H9 (cell line): ENCODE results near the gene USP21. TPM values are rescaled to one million over a fixed set of nuclear protein-coding genes. Genes with fewer than 3 reads are reported as not detected.
A peak's percentile ranks its signal among the peaks of the same experiment; 100 is the strongest.

Experiments used
- DNase-seq: peaks from one replicate; pipeline ENCODE4 v3.0.0-alpha.2; 2017
- H2AFZ ChIP-seq: one replicate; pipeline ENCODE4 v1.6.1; 2013; ENCODE audit warnings: mild to moderate bottlenecking, low read length, control low read depth, moderate library complexity
- H2AK5ac ChIP-seq: 2 replicates; pipeline ENCODE4 v1.6.1; 2013; ENCODE audit warnings: low read length, control low read depth, mixed read lengths; ENCODE audit not compliant: insufficient read length
- H2BK120ac ChIP-seq: one replicate; pipeline ENCODE4 v1.6.1; 2013; ENCODE audit warnings: low read depth, mild to moderate bottlenecking, low read length, control low read depth, inconsistent platforms; ENCODE audit not compliant: poor library complexity, severe bottlenecking
- H2BK12ac ChIP-seq: 2 replicates; pipeline ENCODE4 v1.6.1; 2013; ENCODE audit warnings: low read length, control low read depth, mixed read lengths, low read depth; ENCODE audit not compliant: insufficient read length
- H2BK15ac ChIP-seq: 2 replicates; pipeline ENCODE4 v1.6.1; 2013; ENCODE audit warnings: low read depth, low read length, control low read depth
- H2BK20ac ChIP-seq: one replicate; pipeline ENCODE4 v1.6.1; 2013; ENCODE audit warnings: low read depth, mild to moderate bottlenecking, low read length, control low read depth, inconsistent platforms; ENCODE audit not compliant: poor library complexity, severe bottlenecking
- H2BK5ac ChIP-seq: 2 replicates; pipeline ENCODE4 v1.6.1; 2013; ENCODE audit warnings: low read length, control low read depth, mixed read lengths; ENCODE audit not compliant: insufficient read length
- H3K14ac ChIP-seq: 2 replicates; pipeline ENCODE4 v1.6.1; 2013; ENCODE audit warnings: low read length, control low read depth; ENCODE audit not compliant: insufficient read depth
- H3K18ac ChIP-seq: 2 replicates; pipeline ENCODE4 v1.6.1; 2013; ENCODE audit warnings: low read depth, mild to moderate bottlenecking, mixed read lengths, low read length, control low read depth; ENCODE audit not compliant: insufficient read length
- H3K23ac ChIP-seq: 2 replicates; pipeline ENCODE4 v1.6.1; 2013; ENCODE audit warnings: low read length, control low read depth, mixed read lengths, low read depth; ENCODE audit not compliant: insufficient read length
- H3K23me2 ChIP-seq: 2 replicates; pipeline ENCODE4 v1.6.1; 2013; ENCODE audit warnings: low read depth, mild to moderate bottlenecking, mixed read lengths, low read length, control low read depth; ENCODE audit not compliant: insufficient read length, poor library complexity, severe bottlenecking
- H3K27ac ChIP-seq: 2 replicates; pipeline ENCODE4 v1.5.1; 2013; ENCODE audit warnings: low read length, control low read depth, mixed read lengths, low read depth; ENCODE audit not compliant: insufficient read length
- H3K27me3 ChIP-seq: 2 replicates; pipeline ENCODE4 v1.6.1; 2013; ENCODE audit warnings: low read length, control low read depth, inconsistent platforms; ENCODE audit not compliant: insufficient read depth
- H3K4ac ChIP-seq: 2 replicates; pipeline ENCODE4 v1.6.1; 2013; ENCODE audit warnings: low read depth, mild to moderate bottlenecking, control low read depth, inconsistent platforms, low read length, moderate library complexity
- H3K4me1 ChIP-seq: 2 replicates; pipeline ENCODE4 v1.6.1; 2013; ENCODE audit warnings: low read length, control low read depth, inconsistent platforms; ENCODE audit not compliant: insufficient read depth
- H3K4me2 ChIP-seq: 2 replicates; pipeline ENCODE4 v1.6.1; 2013; ENCODE audit warnings: low read length, control low read depth, mixed read lengths; ENCODE audit not compliant: insufficient read length, insufficient read depth
- H3K56ac ChIP-seq: 2 replicates; pipeline ENCODE4 v1.6.1; 2013; ENCODE audit warnings: low read depth, mild to moderate bottlenecking, mixed read lengths, low read length, control low read depth; ENCODE audit not compliant: insufficient read length
- H3K79me1 ChIP-seq: 2 replicates; pipeline ENCODE4 v1.6.1; 2013; ENCODE audit warnings: low read depth, mild to moderate bottlenecking, moderate library complexity, low read length, control low read depth, inconsistent platforms; ENCODE audit not compliant: insufficient read depth, poor library complexity, severe bottlenecking
- H3K79me2 ChIP-seq: 2 replicates; pipeline ENCODE4 v1.6.1; 2013; ENCODE audit warnings: low read length, control low read depth, inconsistent platforms; ENCODE audit not compliant: insufficient read depth
- H3K9ac ChIP-seq: 2 replicates; pipeline ENCODE4 v1.6.1; 2013; ENCODE audit warnings: low read length, control low read depth, mixed read lengths; ENCODE audit not compliant: insufficient read length; ENCODE audit errors: extremely low read depth
- H3K9me3 ChIP-seq: one replicate; pipeline ENCODE4 v1.6.1; 2013; ENCODE audit warnings: low read depth, low read length, inconsistent platforms; ENCODE audit not compliant: control insufficient read depth
- H3T11ph ChIP-seq: one replicate; pipeline ENCODE4 v1.6.1; 2013; ENCODE audit warnings: mild to moderate bottlenecking, low read length, control low read depth, inconsistent platforms
- H4K20me1 ChIP-seq: one replicate; pipeline ENCODE4 v1.6.1; 2013; ENCODE audit not compliant: control insufficient read depth, insufficient read length, insufficient read depth
- H4K5ac ChIP-seq: 2 replicates; pipeline ENCODE4 v1.6.1; 2013; ENCODE audit warnings: low read depth, mild to moderate bottlenecking, mixed read lengths, low read length, control low read depth; ENCODE audit not compliant: insufficient read length
- H4K8ac ChIP-seq: replicated peaks from 2 replicates; pipeline ENCODE4 v1.6.1; 2013; ENCODE audit warnings: low read length, control low read depth, mixed read lengths, low read depth; ENCODE audit not compliant: insufficient read length
- H4K91ac ChIP-seq: 2 replicates; pipeline ENCODE4 v1.6.1; 2013; ENCODE audit warnings: low read depth, mild to moderate bottlenecking, moderate library complexity, mixed read lengths, low read length, control low read depth; ENCODE audit not compliant: insufficient read length
- H3K27ac Mint-ChIP-seq, 3 experiments: 2 replicates in 2 of 3; 3 replicates in 1 of 3; pipeline ENCODE4 v1.8.0; 2020 to 2021; ENCODE audit warnings: mixed read lengths in 3 of 3, mild to moderate bottlenecking in 1 of 3, moderate library complexity in 1 of 3
- H3K27me3 Mint-ChIP-seq: 2 replicates; pipeline ENCODE4 v1.8.0; 2021; ENCODE audit warnings: low read depth, mild to moderate bottlenecking, moderate library complexity, mixed read lengths
- H3K36me3 Mint-ChIP-seq, 3 experiments: 2 replicates in 2 of 3; 3 replicates in 1 of 3; pipeline ENCODE4 v1.8.0; 2020 to 2021; ENCODE audit warnings: low read depth in 3 of 3, mixed read lengths in 3 of 3; ENCODE audit not compliant: insufficient read depth in 1 of 3
- H3K4me1 Mint-ChIP-seq, 2 experiments: 2 replicates each; pipeline ENCODE4 v1.8.0; 2020; ENCODE audit warnings: mixed read lengths in 2 of 2
- H3K4me3 Mint-ChIP-seq, 2 experiments: 2 replicates in 1 of 2; 3 replicates in 1 of 2; pipeline ENCODE4 v1.8.0; 2020 to 2021; ENCODE audit warnings: mild to moderate bottlenecking in 2 of 2, mixed read lengths in 2 of 2, moderate library complexity in 1 of 2
- H3K9me3 Mint-ChIP-seq, 2 experiments: 2 replicates in 1 of 2; 3 replicates in 1 of 2; pipeline ENCODE4 v1.8.0; 2020; ENCODE audit warnings: mild to moderate bottlenecking in 2 of 2, mixed read lengths in 2 of 2, moderate library complexity in 1 of 2
- WGBS: extraction: QIAGEN DNeasy Blood & Tissue Kit; methylation state at CpG from one replicate; pipeline ENCODE4 v1.1.7; 2013; ENCODE audit warnings: missing lambda C conversion rate, low lambda C conversion rate, mixed read lengths; ENCODE audit not compliant: insufficient read length; ENCODE audit errors: extremely low coverage; 5-methylcytosine and 5-hydroxymethylcytosine counted together
- total RNA-seq: library from RNA; stranded (reverse); gene quantifications from 2 replicates; pipeline ENCODE4 v1.2.1, GENCODE V29; 2021
- TF ChIP-seq, protein P1 (sequence below): fragments of 200-600 bp; sonication (generic); conservative IDR thresholded peaks from 3 replicates; pipeline ENCODE4 v1.8.0; 2021; ENCODE audit warnings: antibody characterized with exemption, mild to moderate bottlenecking

The USP21 gene
- total RNA-seq, 1 experiment from 2014 or later, result 17.9 TPM

DNA sequence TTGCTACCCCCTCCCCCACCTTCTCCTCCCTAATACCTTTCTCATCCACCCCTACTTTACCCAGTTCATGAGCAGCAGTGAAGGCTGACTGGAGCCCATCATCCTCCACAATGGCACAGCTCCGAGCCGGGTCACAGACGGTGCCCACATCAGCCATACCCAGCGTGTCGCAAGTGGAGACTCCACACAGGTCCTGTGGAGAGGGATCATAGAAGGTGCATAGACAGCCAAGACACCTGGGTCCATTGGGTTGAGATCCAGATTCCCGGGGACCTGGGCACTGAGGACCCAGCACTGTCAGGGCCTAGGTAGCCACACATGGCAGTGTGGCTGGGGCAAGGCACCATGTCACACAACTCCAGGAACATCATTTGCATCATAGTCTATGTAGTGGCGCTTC, 36.8 kb downstream of the USP21 start:
- Histone ChIP-seq H3K23ac (no peak overlapping the region), H3K4ac (no peak overlapping the region), H3K14ac (no peak overlapping the region), H4K20me1 (no peaks in the 10 kb centered on the region), H3K79me1 (no peaks in the 10 kb centered on the region), H3K27me3 (no peaks in the 10 kb centered on the region), H3K9ac (no peak overlapping the region), H2BK120ac (no peak overlapping the region), H3K79me2 (no peaks in the 10 kb centered on the region), H3K9me3 (no peaks in the 10 kb centered on the region), H4K91ac (no peak overlapping the region), H2BK15ac (no peak overlapping the region), H2BK5ac (no peak overlapping the region), H4K8ac (no peak overlapping the region), H2BK20ac (no peak overlapping the region), H2BK12ac (no peak overlapping the region), H3K4me1 (peaks cover 21% of the 10 kb centered on the region), H3K56ac (no peak overlapping the region), H2AFZ (no peak overlapping the region), H3K27ac (no peak overlapping the region), H3K23me2 (peaks cover 4% of the 10 kb centered on the region), H3K4me2 (no peak overlapping the region), H2AK5ac (no peak overlapping the region), H3T11ph (no peak overlapping the region), H4K5ac (no peak overlapping the region), H3K18ac (no peak overlapping the region)
- Mint-ChIP-seq H3K36me3 (peaks cover 0 to 29% (median 16%) of the 10 kb centered on the region in 3 experiments; a peak in 4 of 7 replicates), H3K9me3 (no peaks in the 10 kb centered on the region; a peak in 1 of 5 replicates), H3K4me3 (0 out of 5 replicates have a peak overlapping the region, but pooled peaks of 1 of the 2 experiments have one; percentile 49), H3K4me1 (peaks cover 51 to 54% of the 10 kb centered on the region in 2 experiments), H3K27me3 (no peaks in the 10 kb centered on the region), H3K27ac (peak overlapping the region in 1 of 3 experiments; percentile 95; a peak in 1 of 7 replicates)
- no CpG with 5 or more reads among the region's 7 CpGs for WGBS
- no peak for DNase-seq
- TF ChIP-seq, protein P1, sequence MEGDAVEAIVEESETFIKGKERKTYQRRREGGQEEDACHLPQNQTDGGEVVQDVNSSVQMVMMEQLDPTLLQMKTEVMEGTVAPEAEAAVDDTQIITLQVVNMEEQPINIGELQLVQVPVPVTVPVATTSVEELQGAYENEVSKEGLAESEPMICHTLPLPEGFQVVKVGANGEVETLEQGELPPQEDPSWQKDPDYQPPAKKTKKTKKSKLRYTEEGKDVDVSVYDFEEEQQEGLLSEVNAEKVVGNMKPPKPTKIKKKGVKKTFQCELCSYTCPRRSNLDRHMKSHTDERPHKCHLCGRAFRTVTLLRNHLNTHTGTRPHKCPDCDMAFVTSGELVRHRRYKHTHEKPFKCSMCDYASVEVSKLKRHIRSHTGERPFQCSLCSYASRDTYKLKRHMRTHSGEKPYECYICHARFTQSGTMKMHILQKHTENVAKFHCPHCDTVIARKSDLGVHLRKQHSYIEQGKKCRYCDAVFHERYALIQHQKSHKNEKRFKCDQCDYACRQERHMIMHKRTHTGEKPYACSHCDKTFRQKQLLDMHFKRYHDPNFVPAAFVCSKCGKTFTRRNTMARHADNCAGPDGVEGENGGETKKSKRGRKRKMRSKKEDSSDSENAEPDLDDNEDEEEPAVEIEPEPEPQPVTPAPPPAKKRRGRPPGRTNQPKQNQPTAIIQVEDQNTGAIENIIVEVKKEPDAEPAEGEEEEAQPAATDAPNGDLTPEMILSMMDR, result no peak
